DMS153 (cell line): ENCODE data around the gene SFXN5.

Experiments
- DNase-seq: peaks from one replicate; lab custom pipeline; 2025; lab: John Stamatoyannopoulos, UW

The SFXN5 gene

GRCh38 chr2:72942293-72942692 lies 129.2 kb downstream of the SFXN5 start:
- no peak for DNase-seq

- DNase-seq, result no peak
Observed at GRCh38 chr2:72940786-72941185, 130.7 kb downstream of the SFXN5 start.

DNA sequence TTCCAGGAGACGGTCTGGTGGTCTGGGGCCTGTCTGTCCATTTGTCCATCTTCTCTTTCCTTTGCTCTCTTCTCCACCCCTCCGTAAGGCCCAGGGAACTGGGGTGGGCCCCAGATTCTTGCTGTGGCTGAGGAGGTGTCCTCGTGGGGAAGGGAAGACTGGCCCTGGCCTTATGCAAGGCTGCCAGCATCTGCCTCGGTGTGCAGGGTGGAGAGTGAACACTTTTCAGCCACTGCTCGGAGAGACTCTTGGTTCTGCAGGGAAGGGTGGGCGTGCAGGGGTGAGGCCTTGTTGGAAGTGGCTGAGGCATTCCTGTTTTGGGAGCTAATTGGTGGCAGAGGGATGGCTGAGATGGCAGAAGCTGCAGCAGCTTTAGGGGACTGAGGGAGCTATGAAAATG lies 131.2 kb downstream of the SFXN5 start:
- no peak for DNase-seq

DNA sequence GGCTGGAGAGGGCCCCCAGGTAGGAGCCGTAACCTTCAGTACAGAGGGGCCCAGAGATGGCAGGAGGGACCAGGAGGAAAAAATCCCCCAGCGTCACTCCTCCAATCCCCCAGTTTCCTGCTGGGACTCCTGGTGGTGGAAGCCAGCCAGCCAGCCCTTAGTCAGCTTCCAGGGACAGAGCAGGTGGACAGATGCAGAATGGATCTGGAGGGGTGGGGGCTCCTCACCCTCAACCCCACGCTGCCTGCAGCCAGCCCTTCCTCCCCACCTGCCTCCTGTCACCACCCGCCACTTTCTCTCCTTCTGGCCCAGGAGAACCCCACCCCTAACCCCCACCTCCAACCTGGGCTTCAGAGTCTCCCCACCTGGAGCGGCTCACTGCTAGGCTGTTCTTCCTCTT lies 133.1 kb downstream of the SFXN5 start:
- no peak for DNase-seq

DNA sequence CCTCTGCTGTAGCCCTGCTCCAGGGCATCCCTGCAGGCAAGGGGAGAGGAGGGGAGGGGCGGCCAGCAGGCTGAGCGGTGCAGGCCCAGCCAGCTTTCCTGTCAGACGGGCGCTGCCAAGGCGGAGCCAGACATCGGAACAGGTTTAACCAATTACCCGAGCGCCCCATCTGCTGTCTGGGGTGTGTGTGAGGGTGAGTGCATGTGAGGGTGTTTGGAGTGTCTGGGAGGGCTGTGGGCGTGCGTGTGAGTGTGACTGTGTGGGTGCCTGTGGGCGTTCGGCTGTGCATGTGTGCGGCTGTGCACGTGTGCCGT lies 134.2 kb downstream of the SFXN5 start:
- DNase-seq, result no peak

- DNase-seq, result no peak
Observed at GRCh38 chr2:72936660-72937355, 134.7 kb downstream of the SFXN5 start.

- DNase-seq, result no peak
Observed at GRCh38 chr2:72935611-72935957, 135.9 kb downstream of the SFXN5 start.

- DNase-seq, result no peak
Observed at GRCh38 chr2:72934683-72935610, 136.6 kb downstream of the SFXN5 start.

DNA sequence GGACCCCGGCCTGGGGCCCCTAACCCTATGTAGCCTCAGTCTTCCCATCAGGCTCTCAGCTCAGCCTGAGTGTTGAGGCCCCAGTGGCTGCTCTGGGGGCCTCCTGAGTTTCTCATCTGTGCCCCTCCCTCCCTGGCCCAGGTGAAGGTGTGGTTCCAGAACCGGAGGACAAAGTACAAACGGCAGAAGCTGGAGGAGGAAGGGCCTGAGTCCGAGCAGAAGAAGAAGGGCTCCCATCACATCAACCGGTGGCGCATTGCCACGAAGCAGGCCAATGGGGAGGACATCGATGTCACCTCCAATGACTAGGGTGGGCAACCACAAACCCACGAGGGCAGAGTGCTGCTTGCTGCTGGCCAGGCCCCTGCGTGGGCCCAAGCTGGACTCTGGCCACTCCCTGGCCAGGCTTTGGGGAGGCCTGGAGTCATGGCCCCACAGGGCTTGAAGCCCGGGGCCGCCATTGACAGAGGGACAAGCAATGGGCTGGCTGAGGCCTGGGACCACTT lies 137.8 kb downstream of the SFXN5 start:
- DNase-seq, result no peak

- DNase-seq, result no peak
Observed at GRCh38 chr2:72933207-72933606, 138.3 kb downstream of the SFXN5 start.

- no peak for DNase-seq
Observed at GRCh38 chr2:72932805-72933204, 138.7 kb downstream of the SFXN5 start.

DNA sequence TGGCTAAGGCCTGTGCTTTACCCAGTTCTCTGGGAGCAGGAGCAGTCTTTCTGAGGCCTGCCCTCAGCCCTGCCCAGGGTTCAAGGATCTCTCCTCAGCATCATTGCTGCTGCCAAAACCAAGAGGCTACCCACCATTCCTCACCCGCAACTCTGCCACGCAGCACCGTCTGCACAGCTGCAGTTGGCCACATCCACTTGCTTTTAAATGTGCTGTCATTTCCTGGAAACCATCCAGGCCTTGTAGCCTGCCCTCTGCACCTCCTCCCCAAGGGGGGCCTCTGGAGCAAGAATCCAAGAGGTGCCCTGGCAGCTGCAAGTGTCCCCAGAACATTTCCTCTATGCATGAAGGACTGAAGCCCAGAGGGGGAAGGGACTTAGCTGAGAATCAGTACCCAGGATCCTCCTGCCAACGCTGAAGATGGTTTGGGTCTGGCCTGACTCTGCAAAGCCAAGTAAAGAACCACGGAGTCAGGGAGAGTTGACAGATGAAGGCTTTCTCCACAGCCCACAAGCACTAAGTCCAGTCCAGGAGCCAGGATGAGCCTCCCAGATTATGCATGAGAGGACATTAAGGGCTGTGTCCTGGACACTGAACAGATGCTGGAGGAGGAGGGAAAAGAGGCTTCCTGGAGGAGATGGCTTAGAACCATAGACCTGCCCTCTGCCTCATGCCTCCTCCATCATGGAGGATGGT lies 139.3 kb downstream of the SFXN5 start:
- DNase-seq, result no peak

GRCh38 chr2:72931280-72931910 lies 140.1 kb downstream of the SFXN5 start:
- no peak for DNase-seq

DNA sequence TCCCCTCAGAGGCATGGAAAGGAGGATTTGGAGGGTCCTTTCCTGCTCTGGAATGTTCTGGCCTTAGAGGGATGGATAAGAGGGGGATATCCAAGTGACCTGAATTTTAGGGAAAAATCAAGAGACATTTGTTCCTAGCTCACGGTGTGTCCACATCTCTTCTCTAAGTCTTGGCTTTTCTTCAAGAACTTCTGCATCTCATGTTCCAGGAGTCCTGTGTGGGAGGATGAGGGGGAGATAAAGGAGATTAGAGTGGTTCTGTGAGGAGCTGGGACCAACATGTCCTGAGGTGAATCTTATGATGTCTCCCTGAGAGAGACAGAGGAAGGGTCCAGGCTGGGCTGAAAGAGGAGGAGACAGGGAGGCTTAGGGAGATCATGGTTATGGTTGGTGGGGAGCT lies 142.5 kb downstream of the SFXN5 start:
- no peak for DNase-seq

DNA sequence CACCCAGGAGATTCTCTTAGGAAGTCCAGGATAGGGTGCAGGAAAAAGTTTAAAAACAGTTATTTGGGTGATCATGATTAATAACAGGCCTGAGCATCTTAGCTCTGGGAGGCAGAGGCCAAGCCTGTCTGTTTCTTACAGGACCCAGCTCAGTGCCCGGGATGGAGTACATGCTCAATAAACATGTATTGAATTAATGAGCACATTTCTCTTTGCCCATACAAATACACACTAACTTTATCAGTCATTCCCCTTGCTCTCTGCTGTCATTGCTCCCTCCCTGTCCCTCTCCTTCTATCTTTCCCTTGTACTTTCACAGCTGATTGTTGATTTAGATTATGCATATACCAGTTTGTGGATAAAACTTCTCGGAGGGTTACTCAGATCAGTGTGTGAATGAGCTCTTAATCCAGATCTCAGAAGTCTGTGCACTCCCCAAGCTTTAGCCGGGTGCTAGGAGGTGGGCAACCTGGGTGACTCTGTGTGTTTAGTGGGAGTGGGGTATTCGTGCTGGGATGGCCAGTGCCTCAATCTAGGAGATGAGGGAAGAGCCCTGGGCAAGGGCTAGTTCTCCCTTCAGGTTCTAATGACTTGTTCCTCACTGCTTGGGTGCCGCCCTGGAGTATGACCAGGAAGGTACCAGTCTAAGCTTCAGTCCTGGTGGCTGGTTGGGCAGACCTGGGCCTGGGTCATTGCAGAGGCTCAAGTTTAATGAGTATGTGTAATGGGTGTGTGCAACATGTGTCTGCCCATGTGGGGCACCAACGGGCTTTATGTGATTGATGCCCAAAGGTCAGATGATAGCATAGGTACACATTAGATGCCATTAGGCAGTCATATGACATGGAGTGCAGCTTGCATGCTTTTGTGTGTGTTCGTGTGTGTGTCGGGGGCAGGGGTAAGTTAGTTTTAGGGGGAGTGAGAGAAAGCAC lies 143.6 kb downstream of the SFXN5 start:
- DNase-seq, result no peak

DNA sequence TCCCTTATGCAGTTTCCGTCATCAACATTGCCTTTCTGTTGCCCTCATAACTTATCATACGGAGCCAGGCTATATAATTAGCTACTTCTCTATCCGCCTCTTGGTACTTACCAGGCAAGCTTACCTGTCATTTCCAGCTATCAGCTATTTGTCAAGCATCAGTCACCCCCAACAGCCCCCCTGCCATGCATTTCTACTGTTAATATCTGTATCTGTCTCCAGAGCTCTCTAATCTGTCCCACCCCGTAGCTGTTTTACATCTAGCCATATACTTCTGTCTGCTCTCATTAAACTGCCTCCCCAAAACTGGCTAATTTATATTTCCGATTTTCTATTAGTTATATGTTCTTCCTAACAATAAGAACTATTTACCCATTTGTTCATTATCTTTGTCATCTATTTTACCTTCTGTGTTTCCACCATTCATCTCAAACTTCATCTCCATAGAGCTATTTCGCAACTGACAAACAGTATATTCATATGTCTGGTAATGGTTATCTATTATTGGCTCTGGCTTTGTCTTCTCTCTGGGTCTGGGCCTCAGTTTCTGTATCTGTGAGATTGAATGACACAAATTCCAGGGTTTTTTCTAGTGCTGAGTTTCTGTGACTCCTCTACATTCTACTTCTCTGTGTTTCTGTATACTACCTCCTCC lies 144.6 kb downstream of the SFXN5 start:
- no peak for DNase-seq

- no peak for DNase-seq
Observed at GRCh38 chr2:72926368-72926767, 145.1 kb downstream of the SFXN5 start.

DNA sequence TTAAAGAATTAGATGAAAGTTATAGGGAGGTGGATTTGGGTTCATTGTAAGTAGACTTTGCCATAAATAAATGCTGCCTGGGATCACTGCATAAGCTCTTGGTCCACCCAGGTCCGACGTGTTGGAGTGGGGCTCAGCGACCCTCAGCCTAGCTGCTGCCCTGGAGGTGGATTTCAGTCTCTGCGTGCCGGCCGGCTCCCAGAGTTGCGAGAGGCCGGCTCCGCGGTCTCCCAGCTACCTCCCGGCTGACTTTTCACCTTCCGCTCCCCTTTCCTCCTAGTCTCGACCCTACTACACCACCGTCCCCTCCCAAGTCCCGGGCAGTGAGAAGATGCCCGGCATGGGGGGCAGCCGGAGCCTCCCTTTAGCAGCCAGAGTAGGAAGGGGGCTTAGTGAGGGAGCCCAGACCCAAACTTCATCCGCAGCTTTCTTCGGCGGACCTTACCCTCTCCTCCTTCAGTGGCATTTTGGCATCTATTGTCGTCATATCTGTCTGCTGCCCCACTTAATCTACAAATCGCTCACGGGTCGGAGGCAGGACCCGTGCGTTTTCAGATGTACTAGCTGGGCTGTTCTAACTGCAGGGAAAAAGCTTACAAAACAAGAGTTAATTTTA lies 146.1 kb downstream of the SFXN5 start:
- no peak for DNase-seq

- DNase-seq, result no peak
Observed at GRCh38 chr2:72924353-72925240, 146.9 kb downstream of the SFXN5 start.
